Suprapubic skin (tissue), 3 donors: ENCODE results near the gene EPB41L4B.

Experiments
- EP300 ChIP-seq: sonication (generic); formaldehyde crosslinking; IDR thresholded peaks from one replicate; pipeline ENCODE4 v1.6.1; 2017; ENCODE audit warnings: antibody characterized with exemption
- POLR2A ChIP-seq, 2 donors: fragments of 450-650 bp; IDR thresholded peaks; one replicate each; pipeline ENCODE4 v1.6.1; 2017; ENCODE audit warnings: antibody characterized with exemption in 2 of 2, mild to moderate bottlenecking in 2 of 2, moderate library complexity in 2 of 2
- TF ChIP-seq, protein P1 (sequence below), 2 donors: fragments of 200-600 bp in 1 of 2; fragments of 450-650 bp in 1 of 2; sonication (generic) in 1 of 2; IDR thresholded peaks; one replicate each; pipeline ENCODE4 v1.5.1; 2016 to 2019; ENCODE audit warnings: antibody characterized with exemption in 2 of 2, mild to moderate bottlenecking in 1 of 2, moderate library complexity in 1 of 2

GRCh38 chr9:109181284-109181683 is 139.6 kb downstream of the EPB41L4B start:
- TF ChIP-seq, protein P1, sequence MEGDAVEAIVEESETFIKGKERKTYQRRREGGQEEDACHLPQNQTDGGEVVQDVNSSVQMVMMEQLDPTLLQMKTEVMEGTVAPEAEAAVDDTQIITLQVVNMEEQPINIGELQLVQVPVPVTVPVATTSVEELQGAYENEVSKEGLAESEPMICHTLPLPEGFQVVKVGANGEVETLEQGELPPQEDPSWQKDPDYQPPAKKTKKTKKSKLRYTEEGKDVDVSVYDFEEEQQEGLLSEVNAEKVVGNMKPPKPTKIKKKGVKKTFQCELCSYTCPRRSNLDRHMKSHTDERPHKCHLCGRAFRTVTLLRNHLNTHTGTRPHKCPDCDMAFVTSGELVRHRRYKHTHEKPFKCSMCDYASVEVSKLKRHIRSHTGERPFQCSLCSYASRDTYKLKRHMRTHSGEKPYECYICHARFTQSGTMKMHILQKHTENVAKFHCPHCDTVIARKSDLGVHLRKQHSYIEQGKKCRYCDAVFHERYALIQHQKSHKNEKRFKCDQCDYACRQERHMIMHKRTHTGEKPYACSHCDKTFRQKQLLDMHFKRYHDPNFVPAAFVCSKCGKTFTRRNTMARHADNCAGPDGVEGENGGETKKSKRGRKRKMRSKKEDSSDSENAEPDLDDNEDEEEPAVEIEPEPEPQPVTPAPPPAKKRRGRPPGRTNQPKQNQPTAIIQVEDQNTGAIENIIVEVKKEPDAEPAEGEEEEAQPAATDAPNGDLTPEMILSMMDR (IDR thresholded peaks at IDR 0.05), result no peak
- TF ChIP-seq POLR2A (IDR thresholded peaks at IDR 0.05) (no peak), EP300 (no peak)
